NCI-H2107 (cell line): Measurements from ENCODE around the gene DCAF8.

Experiments used
- DNase-seq: peaks from one replicate; lab custom pipeline; 2025; lab: John Stamatoyannopoulos, UW

DCAF8 gene

GRCh38 chr1:160168609-160169369 is 93.6 kb downstream of the DCAF8 start:
- no peak for DNase-seq

GRCh38 chr1:160168016-160168415 is 94.3 kb downstream of the DCAF8 start:
- no peak for DNase-seq

- DNase-seq = no peak
Observed at GRCh38 chr1:160167580-160167979, 94.8 kb downstream of the DCAF8 start.

- DNase-seq = no peak
Observed at GRCh38 chr1:160167056-160167455, 95.3 kb downstream of the DCAF8 start.

GRCh38 chr1:160166166-160166868 is 96.0 kb downstream of the DCAF8 start:
- DNase-seq = no peak
